ENCODE results near the gene COG5. TPM values are rescaled to one million over a fixed set of nuclear protein-coding genes. Genes with fewer than 3 reads are reported as not detected.

The COG5 gene
- total RNA-seq, 1 donor from 2014 or later: 37.2 TPM

- peaks cover 29% of the 10 kb centered on the region for H3K36me3 Mint-ChIP-seq
- H3K4me3 Mint-ChIP-seq: no peak overlapping the region
- TF ChIP-seq, protein P1, sequence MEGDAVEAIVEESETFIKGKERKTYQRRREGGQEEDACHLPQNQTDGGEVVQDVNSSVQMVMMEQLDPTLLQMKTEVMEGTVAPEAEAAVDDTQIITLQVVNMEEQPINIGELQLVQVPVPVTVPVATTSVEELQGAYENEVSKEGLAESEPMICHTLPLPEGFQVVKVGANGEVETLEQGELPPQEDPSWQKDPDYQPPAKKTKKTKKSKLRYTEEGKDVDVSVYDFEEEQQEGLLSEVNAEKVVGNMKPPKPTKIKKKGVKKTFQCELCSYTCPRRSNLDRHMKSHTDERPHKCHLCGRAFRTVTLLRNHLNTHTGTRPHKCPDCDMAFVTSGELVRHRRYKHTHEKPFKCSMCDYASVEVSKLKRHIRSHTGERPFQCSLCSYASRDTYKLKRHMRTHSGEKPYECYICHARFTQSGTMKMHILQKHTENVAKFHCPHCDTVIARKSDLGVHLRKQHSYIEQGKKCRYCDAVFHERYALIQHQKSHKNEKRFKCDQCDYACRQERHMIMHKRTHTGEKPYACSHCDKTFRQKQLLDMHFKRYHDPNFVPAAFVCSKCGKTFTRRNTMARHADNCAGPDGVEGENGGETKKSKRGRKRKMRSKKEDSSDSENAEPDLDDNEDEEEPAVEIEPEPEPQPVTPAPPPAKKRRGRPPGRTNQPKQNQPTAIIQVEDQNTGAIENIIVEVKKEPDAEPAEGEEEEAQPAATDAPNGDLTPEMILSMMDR (conservative IDR thresholded peaks at IDR 0.05): no peak
- peaks cover 8% of the 10 kb centered on the region for H3K9me3 Mint-ChIP-seq
- no peaks in the 10 kb centered on the region for H3K27me3 Mint-ChIP-seq
- DNase-seq (ENCODE audit: extremely low spot score, unreplicated experiment): no peak
- no peaks in the 10 kb centered on the region for H3K4me1 Mint-ChIP-seq (ENCODE audit: unreplicated experiment)
- H3K27ac Mint-ChIP-seq: no peak overlapping the region
Measured at GRCh38 chr7:107212725-107213124, 351.0 kb downstream of the COG5 start.

DNA sequence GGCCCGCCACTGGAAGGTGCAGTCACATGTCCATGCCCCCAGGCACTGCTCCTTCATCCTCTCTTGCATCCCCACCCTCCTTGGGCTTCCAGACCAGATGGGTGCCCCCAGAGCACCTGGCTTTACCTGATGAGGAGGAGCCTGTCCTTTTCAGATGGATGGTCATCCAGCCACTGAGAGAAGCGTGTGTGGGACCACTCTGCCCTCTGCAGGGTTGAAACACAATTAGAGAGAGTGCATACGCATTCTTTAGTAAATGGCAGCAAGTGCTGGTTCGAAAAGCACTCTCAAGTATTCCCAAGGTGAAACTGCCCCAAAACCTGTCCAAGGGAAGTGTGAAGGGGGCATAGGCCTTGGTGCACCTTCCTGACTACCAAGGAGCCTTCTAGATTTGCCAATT, 353.3 kb downstream of the COG5 start:
- Mint-ChIP-seq H3K36me3 (peaks cover 29% of the 10 kb centered on the region), H3K4me1 (ENCODE audit: unreplicated experiment) (no peaks in the 10 kb centered on the region)

DNA sequence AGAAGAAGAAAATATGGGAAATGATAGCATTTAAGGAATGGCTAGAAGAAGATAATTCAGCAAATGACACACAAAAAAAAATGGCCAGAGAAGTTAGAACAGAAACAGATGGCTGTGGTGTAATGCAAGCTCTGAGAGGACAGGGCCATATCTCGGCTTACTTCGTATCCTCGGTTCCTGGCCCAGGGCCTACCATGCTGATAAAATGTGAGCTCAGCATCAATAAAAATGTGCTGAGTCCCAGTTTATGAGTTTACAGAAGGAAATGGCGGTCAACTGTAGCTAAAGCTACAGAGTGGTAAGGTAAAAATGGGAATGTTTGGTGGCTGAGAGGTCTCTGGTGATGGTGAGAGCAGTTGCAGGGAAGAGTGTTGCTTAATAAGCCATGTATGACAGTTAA, 354.2 kb downstream of the COG5 start:
- TF ChIP-seq, protein P1 (conservative IDR thresholded peaks at IDR 0.05): no peak
- no peaks in the 10 kb centered on the region for H3K27me3 Mint-ChIP-seq
- H3K4me1 Mint-ChIP-seq (ENCODE audit: unreplicated experiment): no peaks in the 10 kb centered on the region
- DNase-seq (ENCODE audit: extremely low spot score, unreplicated experiment): no peak
- H3K4me3 Mint-ChIP-seq: no peak overlapping the region
- no peak overlapping the region for H3K27ac Mint-ChIP-seq
- H3K9me3 Mint-ChIP-seq: peaks cover 8% of the 10 kb centered on the region
- peaks cover 33% of the 10 kb centered on the region for H3K36me3 Mint-ChIP-seq

More for the DNA sequence above, 353.3 kb downstream of the COG5 start:
- TF ChIP-seq, protein P1 (conservative IDR thresholded peaks at IDR 0.05): no peak
- no peak overlapping the region for H3K4me3 Mint-ChIP-seq
- peaks cover 8% of the 10 kb centered on the region for H3K9me3 Mint-ChIP-seq
- H3K27ac Mint-ChIP-seq: no peak overlapping the region
- no peaks in the 10 kb centered on the region for H3K27me3 Mint-ChIP-seq
- no peak for DNase-seq (ENCODE audit: extremely low spot score, unreplicated experiment)

GRCh38 chr7:107208563-107208962, 355.2 kb downstream of the COG5 start:
- H3K27me3 Mint-ChIP-seq: no peaks in the 10 kb centered on the region
- peaks cover 37% of the 10 kb centered on the region for H3K36me3 Mint-ChIP-seq
- peaks cover 2% of the 10 kb centered on the region for H3K9me3 Mint-ChIP-seq
- DNase-seq (ENCODE audit: extremely low spot score, unreplicated experiment): no peak
- no peak overlapping the region for H3K27ac Mint-ChIP-seq
- TF ChIP-seq, protein P1 (conservative IDR thresholded peaks at IDR 0.05): no peak
- H3K4me3 Mint-ChIP-seq: no peak overlapping the region
- H3K4me1 Mint-ChIP-seq (ENCODE audit: unreplicated experiment): no peaks in the 10 kb centered on the region

DNA sequence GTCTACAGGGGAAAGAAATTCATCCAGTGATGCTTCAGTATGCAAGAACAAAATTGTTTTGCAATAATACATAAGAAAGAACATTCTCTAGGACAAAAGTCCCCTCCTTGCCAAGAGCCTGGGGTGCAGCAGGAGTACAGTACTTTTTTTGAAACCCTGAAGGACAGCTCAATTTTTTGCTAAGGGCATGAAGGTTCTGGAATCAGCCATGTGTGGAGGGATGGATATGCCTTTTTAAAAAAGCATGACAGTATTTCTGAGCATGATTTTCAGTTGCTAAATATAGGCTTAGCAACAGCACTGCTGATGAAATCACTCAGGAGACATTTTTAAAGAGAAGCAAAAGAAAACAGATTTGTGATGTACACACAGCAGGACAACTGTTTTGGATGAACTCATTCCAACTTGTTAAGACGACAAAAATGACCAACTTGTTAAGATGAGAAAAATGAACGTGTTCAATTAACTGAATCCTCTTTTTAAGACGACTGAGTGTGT, 355.6 kb downstream of the COG5 start:
- H3K27me3 Mint-ChIP-seq: no peaks in the 10 kb centered on the region
- H3K36me3 Mint-ChIP-seq: peaks cover 34% of the 10 kb centered on the region
- H3K4me3 Mint-ChIP-seq: no peak overlapping the region
- TF ChIP-seq, protein P1 (conservative IDR thresholded peaks at IDR 0.05): no peak
- H3K4me1 Mint-ChIP-seq (ENCODE audit: unreplicated experiment): no peaks in the 10 kb centered on the region
- no peak for DNase-seq (ENCODE audit: extremely low spot score, unreplicated experiment)
- H3K9me3 Mint-ChIP-seq: no peaks in the 10 kb centered on the region
- no peak overlapping the region for H3K27ac Mint-ChIP-seq

DNA sequence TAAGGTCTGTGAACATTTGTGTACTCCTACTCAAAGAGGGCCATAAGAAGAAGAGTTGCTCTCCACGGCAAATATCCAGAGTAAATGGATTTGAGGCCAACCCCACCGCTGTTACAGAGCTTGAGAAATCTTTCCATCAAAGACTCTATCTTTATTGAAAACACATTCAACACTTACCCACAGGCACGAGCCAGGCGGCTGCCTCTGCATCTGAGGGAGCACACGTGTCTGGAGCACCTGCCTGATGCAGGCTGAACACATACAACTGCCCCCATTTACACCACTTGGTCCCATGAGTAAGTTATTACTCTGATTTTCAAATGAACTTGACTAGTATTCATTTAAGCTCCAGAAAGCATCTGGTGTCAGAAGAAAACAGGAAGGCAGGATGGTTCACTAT, 356.3 kb downstream of the COG5 start:
- H3K27me3 Mint-ChIP-seq: no peaks in the 10 kb centered on the region
- TF ChIP-seq, protein P1 (conservative IDR thresholded peaks at IDR 0.05): no peak
- H3K27ac Mint-ChIP-seq: no peak overlapping the region
- DNase-seq (ENCODE audit: extremely low spot score, unreplicated experiment): no peak
- H3K4me3 Mint-ChIP-seq: no peak overlapping the region
- no peaks in the 10 kb centered on the region for H3K4me1 Mint-ChIP-seq (ENCODE audit: unreplicated experiment)
- no peaks in the 10 kb centered on the region for H3K9me3 Mint-ChIP-seq
- peaks cover 34% of the 10 kb centered on the region for H3K36me3 Mint-ChIP-seq

All from type B pancreatic cell (in vitro differentiated cells).